Activated CD4-positive, alpha-beta T cell treated with anti-CD3 and anti-CD28 coated beads, Interleukin-2, Interleukin-6, amounts not matched to agents 100 ng/mL and 50 ng/mL, durations not matched to agents 16 hours and 8 hours (primary cell): ENCODE data around the gene NDUFB10.
"Not testable (repeated sequence)": the region's sequence is repeated elsewhere in the genome, so short reads cannot be mapped to it uniquely, and the experiment has no call there.

Experiments used
- DNase-seq: peaks from one replicate; pipeline ENCODE4 v3.0.0-alpha.2; 2020

The NDUFB10 gene

DNA sequence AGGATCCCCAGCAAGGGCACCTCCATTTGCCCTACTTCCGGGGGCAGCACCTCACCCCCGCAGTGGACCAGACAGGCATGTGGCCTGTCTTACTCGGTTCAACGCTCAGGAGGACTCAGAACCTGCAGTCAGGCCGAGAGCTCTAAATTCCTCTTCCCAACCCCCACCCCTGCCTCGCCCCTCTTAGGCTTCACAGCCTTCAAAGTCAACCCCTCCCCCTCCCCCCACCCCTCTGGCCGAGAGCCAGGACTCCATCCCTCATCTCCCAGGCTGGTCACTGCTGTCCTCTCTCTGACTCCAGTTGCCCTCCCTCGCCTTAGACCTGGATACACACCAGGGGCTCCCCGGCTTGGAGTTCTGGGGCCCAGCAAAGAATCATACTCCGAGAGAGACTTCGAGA lies 33.1 kb upstream of the NDUFB10 start:
- no peak for DNase-seq

DNA sequence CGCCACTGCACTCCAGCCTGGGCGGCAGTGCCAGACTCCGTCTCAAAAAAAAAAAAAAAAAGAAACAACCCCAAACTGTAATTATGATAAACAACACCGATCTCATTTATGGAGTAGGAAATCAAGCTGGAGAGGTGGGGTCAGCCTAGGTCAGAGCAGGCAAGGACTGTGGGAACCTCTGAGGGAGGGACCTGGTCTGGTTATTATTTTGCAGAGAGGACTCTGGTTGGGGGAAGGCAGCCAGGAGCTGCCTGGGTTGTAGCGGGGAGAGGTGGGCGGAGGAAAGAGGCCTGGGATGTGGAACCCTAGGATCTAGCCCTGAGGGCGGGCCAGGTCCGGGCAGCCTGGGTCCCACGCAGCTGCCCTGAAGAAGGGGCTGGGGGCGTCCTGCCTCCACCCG lies 30.2 kb upstream of the NDUFB10 start:
- DNase-seq = no peak

DNA sequence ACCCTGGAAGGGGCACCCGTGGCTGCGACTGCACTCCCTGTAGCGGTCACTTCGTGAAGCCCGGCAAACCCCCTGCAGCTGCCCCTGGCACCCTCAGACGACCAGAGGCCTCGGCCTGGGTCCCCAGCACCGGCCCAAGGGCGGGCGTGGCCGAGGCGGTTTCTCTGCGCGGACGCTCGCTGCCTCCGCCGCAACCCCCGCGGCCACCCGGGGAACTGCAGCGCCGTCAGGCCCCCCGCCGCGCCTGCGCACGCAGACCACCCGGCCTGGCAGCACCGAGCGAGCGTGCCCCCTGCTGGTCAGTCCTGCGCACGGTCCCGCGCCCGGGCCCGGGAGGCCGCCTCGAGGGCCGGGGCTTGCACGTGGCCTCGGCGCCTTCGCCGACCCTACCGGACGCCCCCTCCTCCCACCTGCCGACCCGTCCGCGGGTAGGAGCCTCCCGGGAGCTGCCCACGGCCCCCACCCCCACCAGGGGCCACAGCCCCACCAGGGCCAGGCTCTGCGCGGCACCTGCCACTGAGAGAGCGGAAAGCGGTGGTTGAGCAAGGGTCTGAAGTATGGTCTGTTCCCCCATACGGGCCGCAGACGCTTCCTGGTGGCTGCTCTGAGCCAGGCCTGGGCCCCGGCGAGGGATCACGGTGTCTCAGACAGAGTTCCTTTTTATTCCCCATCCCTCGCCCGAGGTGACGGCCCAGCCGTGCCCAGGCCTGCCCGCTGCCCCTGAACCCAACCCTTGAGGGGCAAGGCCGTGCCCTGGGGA lies 29.6 kb upstream of the NDUFB10 start:
- peak; percentile 95 for DNase-seq

DNA sequence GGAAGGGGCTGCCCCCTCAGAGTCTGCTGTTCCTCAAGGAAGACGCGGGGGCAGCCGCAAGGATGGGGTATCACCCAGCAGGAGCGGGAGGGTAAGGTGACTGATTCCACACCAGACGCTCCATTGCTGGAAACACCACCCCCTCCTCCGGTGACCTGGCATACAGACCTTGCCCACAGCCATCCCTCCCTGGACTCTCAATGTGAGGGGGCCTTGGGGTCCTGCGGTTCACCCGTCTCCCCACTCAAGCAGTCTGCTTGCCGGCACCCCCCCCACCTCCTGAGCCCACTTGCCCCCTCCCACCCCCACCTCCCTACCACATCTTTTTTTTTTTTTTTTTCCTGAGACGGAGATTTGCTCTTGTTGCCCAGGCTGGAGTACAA lies 29.0 kb upstream of the NDUFB10 start:
- no peak for DNase-seq

DNA sequence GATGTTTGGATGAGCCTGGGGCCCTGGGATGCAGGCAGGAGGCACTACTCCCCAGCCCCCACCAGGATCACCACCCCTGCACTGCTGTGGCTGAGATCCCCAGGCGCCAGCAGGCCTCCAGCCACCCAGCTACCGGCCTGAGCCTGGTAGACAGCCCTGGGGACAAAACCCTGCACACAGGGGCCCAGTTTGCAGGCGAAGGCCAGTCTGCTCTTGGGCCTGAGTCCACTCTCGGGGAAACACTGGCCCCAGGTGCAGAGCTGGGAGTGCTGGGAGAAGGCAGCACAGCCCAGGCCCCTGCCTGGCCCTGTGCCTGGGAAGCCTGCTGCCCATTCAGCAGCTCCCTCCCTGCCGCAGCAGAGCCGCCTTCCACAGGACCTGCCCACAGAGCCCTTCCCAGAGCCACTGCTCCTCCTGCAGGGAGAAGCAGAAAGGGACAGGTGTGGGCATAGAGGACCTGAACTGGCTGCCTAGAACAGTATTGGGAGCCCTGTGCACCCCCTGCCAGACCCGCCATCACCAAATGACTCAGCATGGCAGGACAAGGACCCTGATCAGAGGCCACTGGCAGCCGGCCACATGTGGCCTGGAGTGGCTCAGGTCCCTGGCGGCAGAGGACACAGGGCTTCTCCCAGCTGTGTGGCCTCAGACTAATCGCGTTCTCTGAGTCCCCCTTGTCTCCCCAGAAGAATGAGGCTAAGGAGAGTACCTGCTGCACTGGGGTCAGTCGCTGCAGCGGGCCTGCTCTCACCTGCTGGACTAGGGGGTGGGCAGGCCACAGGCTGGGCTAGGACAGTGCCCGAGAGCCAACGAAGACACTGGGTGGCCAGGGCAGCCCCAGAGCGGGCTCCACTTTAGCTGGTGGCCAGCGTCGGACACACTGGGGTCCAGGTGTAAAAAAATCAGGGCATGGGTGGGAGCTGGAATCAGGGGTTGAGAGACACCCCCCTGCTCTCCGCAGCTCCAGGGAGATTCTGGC lies 27.0 kb upstream of the NDUFB10 start:
- DNase-seq = no peak

DNA sequence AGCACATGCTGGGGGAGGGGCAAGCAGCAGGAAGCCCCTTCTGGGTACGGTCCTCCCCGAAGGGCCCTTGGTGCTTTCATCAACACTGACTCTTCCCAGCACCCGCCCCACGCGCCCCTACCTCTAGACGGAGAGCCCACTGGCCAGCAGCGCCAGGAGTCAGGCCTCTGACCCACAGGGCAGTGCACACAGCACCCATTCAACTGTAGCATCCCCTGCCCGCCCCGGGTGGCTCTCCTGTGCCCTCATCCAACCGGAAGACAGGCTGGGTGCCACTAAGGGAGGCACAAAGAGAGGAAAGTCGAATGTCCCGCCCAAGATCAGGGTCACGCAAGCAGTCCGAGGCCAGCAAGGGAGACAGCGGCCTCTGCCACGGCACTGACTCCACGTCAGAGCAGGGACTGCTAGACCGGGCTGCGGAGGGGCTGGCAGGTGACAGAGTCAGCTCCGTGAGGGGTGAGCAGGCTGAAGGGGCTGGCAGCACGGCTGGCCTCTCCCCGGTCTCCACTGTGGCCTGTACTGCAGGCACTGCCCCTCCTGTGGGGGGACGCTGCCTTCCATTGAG lies 26.2 kb upstream of the NDUFB10 start:
- DNase-seq = no peak

DNA sequence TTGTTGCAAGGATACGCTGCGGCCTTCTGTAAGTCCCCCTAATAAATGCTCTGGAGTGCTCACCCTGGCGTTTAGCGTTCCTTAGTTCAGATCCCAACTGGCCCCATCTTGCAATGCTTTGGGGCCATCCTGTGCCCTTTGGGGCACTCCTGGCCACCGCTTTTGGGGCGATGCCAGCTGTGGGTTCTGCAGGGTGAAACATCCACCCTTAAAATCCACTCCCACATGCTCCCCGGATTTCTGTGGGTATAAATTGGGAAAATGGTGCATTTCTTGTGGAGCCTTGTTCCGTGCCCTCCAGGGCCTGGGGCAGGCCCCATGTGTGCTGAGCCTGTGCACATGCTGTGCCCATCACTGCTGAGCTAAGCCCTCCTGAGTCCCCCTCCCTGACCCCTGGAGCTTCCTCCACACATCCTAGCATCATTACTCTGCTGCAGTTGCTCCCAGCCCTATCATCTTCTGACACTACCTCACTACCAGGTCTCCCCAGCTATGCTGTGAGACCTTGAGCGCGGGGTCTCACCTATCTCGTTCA lies 22.3 kb upstream of the NDUFB10 start:
- no peak for DNase-seq

DNA sequence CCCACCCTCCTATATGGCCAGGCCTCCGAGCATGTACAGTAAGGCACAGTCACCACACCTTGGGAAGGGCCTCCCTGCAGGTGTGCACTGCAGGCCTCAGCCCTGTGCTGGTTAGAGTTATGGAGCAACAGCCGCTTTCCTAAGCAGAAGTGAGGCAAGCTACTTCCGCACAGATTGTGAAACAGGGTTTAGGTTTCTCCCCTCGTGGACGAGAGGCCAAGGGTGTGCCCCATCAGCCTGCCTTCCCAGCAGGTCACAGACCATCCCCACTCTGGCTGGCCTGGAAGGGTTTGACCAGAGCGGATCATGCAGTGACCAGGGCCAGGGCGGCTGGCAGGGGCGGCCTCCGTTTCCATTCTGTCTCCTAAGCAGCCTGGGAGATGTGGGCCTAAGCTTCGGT lies 21.0 kb upstream of the NDUFB10 start:
- no peak for DNase-seq

DNA sequence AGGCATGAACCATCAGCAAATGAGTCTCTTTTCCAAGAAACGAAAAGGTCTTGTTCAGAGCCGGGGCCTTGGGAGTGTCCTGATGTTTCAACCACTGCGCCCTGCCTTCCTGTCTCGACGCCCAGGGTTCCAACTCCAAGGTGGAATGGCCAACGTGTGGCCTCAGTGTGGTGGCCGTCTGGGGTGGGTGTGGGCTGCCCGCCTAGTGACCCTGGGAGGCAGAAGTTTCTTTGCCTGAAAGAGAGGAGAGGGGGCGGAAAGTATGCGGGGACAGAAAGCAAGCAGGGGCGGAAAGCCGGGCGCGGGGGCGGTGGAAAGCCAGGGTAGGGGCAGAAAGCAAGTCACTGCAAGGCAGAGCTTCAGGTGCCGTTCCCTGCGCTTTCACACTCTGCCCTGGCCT lies 20.4 kb upstream of the NDUFB10 start:
- no peak for DNase-seq

DNA sequence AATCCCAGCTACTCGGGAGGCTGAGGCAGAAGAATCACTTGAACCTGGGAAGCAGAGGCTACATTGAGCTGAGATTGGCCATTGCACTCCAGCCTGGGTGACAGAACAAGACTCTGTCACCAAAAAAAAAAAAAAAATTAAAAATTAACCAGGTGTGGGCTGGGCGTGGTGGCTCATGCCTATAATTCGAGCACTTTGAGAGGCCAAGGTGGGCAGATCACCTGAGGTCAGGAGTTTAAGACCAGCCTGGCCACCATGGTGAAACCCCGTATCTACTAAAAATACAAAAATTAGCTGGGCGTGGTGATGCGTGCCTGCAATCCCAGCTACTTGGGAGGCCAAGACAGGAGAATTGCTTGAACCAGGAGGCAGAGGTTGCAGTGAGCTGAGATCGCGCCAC lies 19.5 kb upstream of the NDUFB10 start:
- DNase-seq = not testable (repeated sequence)

DNA sequence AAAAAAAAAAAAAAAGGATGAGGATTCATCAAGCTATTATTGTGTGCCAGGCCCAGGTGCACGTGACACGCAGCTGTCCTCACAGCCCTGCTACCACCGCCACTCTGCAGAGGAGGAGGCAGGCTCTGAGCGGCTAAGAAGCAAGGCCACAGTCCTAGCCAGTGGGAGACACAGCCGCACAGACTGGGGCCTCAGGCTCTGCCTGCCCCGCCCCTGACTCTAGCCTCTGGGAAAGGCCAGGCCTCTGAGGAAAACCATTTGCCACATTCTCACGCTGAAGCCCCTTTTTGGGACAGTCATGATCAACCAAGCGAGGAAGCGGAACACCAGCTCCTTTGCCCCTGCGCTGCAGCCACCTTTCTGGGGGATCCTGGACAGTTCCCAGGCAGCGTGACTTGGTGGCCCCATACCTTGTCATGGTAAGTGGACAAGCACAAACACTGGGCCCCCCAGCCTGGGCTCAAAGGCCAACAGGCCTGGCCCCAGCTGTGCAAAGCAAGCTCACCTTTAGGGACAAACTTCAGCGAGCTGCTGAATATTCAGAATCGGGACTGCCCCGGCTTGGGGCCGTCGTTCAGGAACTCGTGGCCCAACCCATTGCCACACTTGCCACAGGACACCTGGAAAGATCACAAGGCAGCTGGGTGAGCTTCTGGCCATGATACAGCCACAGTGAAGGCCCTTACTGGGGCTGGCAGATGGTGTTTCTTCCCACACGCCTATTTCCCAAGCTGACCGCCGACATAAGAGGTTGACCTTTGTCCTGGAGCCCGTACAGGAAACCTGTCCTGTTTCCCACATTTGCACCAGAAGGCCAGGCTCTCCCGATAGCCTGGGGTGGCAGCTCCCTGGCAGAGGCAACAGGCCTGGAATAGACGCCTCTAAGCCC lies 18.8 kb upstream of the NDUFB10 start:
- DNase-seq = no peak

DNA sequence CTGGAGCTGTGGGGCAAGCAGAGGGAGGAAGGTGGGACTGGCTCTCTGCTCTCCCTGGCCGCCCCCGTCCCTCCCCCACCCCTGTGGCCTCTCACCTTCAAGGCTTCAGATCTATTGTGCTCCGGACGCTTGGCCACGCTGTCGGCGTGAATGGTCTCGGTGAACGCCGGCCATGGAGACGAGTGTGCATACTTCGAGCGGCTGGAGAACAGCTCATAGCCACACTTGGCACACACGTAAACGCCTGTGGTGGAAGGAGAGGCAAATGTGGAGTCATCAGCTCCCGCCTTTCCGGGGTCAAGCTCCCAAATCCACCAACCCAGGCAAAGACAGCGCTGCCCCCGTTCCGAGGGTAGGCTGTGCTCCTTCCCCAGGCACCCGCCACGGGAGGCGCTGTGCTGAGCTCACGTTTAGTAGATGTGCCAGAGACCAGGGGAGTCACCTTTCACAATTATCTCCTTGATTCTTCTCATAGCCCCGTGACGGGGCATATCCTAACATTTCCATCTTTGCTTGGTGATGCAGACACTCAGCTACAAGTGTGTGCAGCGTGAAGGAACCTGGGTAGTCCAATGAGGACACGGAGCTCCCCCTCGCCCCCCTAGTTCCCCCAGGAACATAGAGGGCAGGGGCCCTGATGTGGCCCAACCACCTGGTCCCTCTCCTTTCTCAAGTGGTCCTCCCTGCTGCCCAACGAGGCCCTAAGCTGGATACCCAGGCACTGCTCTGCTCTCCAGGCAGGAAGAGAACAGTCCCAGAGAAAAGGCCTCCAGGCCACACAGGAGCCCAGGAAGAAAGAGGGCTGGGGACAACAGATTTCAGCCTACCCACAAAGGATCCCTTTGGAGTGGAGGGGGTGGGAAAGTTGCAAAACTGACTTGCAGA lies 17.9 kb upstream of the NDUFB10 start:
- DNase-seq = no peak

DNA sequence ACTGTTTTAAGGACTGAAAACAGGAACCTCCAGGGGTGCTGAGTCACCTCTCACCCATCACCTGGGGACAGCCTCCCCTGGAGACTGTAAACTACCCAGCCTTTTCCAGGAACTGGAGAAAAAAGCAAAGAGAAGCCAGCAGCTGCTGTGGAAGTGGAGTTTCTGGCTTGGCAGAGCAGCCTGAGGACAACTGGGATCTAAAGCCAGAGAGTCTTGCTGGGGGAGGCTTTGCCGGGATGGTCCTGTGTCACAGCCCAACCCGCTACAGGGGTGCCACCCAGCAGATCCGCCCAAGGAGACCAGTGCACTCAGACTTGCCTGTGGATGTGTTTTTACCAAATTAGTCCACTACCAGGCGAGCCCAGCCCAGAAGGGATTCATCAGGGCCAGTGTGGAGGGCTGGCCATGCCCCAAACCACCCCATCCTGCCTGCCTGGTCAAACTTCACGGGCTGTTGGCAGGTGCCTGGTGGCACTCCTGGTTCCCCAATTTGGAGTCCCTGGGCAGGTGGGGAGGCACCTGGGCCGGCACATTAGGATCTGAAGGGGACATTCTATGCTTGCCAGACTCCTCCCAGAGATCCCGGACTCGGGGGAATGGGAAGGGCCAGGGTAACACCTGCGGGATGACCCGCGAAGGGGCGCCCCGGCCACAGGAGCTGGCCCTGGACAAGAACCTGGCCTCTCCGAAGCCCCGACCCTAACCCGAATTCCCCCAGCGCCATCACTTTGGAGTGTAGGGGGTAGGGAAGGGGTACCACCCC lies 17.1 kb upstream of the NDUFB10 start:
- peak; percentile 49 for DNase-seq

DNA sequence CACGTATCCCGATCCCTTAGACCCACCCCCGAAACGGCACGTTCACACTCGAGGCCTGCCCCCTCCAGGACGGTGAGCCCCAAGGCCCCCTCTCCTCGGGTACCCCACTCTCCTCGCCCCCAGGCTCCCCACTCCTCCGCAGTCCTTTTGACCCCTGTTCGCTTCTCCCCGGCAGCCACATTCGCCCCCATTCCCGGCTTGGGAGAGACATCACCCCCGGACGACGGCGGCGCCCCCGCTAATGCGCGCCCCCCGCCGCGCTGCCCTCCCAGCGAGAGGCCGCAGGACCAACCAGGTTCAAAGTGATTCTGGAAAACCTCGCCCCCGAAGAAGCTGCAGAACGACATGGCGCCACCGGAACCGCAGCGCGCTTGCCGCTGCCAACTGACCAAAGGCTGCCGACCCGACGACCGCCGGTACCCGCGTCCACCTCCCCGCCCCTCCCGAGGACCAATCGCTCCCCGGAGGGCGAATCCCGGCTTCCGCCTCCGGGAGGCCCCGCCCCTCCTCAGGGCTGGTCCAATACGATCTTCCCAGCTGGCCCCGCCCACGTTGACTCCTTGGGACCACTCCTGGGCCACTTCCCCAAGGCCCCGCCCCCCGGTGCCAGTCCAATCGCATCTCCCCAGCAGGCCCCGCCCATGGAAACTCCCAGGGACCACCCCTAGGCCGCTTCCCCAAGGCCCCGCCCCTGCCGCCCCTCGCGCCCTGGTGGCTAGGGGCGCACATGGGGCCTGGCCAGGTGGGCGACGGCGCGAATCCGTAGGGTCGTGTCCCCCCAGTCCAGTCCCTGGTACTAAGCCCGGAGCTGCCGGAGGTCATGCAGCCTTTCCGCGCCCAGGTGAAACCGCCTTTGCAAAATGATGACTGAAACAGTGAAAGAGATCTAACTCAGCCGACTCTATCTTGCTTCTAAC lies 16.3 kb upstream of the NDUFB10 start, which contains the start of gene MSRB1:
Gene MSRB1 (minus strand): TSS at position 390 of the 917 bp plus-strand sequence. CDS start 43 bp downstream, at position 347.
- peak; percentile 100 for DNase-seq

DNA sequence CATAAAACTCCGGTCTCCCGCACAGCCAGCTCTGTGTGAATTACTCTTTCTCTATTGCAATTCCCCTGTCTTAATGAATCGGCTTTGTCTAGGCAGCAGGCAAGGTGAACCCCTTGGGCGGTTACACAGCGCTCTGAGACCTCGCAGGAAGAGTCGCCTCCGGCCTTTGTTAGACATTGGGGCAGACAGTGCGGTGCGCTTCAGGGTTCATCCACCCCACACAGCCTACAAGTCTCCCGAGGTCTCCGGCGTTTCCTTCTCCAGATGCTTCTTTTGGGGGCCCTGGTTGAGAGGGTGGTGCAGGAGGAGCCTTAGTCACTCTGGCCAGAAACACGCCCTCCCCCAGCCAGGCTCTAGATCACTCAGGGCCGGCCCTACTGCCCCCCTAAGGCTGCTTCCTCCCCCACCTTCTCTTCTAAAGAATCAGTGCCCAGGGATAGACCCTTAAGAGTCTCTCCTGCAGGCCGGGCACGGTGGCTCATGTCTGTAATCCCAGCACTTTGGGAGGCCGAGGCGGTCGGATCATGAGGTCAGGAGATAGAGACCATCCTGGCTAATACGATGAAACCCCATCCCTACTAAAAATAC lies 14.6 kb upstream of the NDUFB10 start:
- no peak for DNase-seq

DNA sequence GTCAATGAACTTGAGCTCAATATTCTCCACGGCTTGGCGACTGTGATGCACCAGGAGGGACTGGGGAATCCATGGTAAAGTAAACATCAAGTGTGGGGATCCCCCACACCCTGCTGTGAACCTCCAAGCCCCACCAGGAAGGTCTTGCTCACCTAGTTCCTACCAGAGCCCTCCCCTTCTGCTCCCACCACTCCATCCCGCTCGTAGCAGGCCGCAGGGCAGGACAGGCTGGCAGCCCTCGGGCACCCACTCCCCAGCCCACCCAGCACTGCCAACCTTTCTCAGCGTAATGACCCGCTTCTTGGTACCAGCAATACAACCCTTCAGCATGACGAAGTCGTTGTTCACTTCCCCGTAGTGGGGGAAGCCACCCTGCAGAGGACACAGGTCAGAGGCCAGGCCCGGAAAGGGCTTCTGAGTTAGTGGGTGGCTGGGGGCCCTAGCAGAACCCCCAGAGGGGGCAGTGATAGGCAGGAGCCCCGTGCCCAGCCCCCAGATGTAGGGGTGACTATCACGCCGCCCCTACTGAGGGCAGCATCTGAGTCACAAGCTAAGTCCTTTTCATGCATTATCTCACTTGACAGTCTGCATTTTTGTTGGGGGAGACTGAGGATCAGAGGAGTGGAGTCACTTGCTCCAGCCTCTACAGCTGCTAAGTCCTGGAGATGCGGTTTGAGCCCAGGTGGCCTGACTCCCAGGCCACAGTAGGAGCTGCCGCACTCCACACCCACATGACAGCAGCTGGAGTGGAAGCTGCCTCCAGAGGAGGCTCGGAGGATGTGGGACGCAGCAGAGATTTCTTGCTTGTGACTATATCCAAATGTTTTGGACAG lies 13.6 kb upstream of the NDUFB10 start:
- DNase-seq = no peak

DNA sequence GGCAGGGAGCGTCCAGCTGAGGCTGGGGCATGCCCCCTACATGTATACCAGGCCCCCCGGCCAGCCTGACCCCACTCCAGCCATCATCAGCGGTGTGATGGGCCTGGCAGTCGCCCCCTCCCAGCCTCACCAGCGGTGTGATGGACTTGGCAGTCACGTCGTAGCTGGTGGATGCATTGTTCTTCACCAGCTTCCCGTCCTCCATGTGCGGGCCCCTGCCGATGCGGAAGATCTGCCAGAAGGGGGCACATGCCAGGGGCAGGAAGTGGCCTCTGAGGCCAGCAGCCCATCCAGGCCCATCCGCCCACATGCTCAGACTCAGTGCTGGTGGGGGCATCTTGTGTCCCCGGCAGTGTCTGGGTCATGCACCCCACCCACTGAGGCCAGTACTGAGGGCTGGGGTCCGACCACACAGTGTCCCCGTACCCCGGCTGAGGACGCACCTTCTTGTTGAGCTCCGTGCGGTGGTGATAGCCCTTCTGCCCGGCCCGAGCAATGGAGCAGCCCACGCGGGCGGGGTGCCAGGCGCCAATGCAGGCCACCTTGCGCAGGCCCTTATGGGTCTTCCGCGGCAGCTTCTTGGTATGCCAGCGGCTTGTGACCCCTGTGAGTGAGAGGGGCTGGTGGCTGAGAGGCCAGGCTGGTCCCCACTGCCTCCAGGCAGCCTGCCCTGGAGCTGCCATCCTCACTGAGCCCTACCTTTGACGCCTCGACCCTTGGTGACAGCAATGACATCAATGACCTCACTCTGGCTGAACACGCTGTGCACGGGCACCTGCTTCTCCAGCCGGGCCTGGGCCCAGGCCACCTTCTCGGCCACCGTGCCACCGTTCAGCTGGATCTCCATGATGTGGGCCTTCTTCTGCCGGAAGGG lies 12.6 kb upstream of the NDUFB10 start:
- no peak for DNase-seq
